Suprapubic skin (tissue), 4 donors: ENCODE measurements around the gene TRA2B. TPM values are rescaled to one million over a fixed set of nuclear protein-coding genes. Genes with fewer than 3 reads are reported as not detected.

Source experiments
- DNase-seq, 2 donors: peaks; one replicate each; pipeline ENCODE4 v3.0.0-alpha.2; 2019; ENCODE audit warnings: low spot score in 2 of 2
- H3K27ac ChIP-seq: fragments of 200-600 bp; sonication (generic); one replicate; pipeline ENCODE4 v1.5.1; 2019
- H3K27me3 ChIP-seq: fragments of 200-600 bp; sonication (generic); one replicate; pipeline ENCODE4 v1.5.1; 2019
- H3K36me3 ChIP-seq: fragments of 200-600 bp; sonication (generic); one replicate; pipeline ENCODE4 v1.5.1; 2019
- H3K4me1 ChIP-seq: fragments of 200-600 bp; sonication (generic); one replicate; pipeline ENCODE4 v1.5.1; 2019
- H3K4me3 ChIP-seq: fragments of 200-600 bp; sonication (generic); one replicate; pipeline ENCODE4 v1.5.1; 2019; ENCODE audit warnings: mild to moderate bottlenecking
- H3K9me3 ChIP-seq: fragments of 200-600 bp; sonication (generic); one replicate; pipeline ENCODE4 v1.5.1; 2019
- CTCF ChIP-seq, 2 donors: fragments of 200-600 bp in 1 of 2; fragments of 450-650 bp in 1 of 2; sonication (generic) in 1 of 2; IDR thresholded peaks; one replicate each; pipeline ENCODE4 v1.5.1; 2016 to 2019; ENCODE audit warnings: antibody characterized with exemption in 2 of 2, mild to moderate bottlenecking in 1 of 2, moderate library complexity in 1 of 2
- EP300 ChIP-seq: sonication (generic); formaldehyde crosslinking; IDR thresholded peaks from one replicate; pipeline ENCODE4 v1.6.1; 2017; ENCODE audit warnings: antibody characterized with exemption
- POLR2A ChIP-seq, 2 donors: fragments of 450-650 bp; IDR thresholded peaks; one replicate each; pipeline ENCODE4 v1.6.1; 2017; ENCODE audit warnings: antibody characterized with exemption in 2 of 2, mild to moderate bottlenecking in 2 of 2, moderate library complexity in 2 of 2
- POLR2AphosphoS5 ChIP-seq, 3 donors: sonication (generic); formaldehyde crosslinking; IDR thresholded peaks; one replicate each; pipeline ENCODE4 v1.6.1; 2017; ENCODE audit warnings: antibody characterized with exemption in 3 of 3
- WGBS: methylation state at CpG from one replicate; pipeline ENCODE4 v1.1.5; 2018; 5-methylcytosine and 5-hydroxymethylcytosine counted together
- total RNA-seq, 4 donors: library from RNA; depleted of rRNA; stranded (reverse); fragments of >200 nt; gene quantifications; one replicate each; pipeline ENCODE4 v1.1.0, GENCODE V29; 2016

The TRA2B gene
- total RNA-seq, result 100 to 1,000 TPM; 149 to 410 (median 231) TPM

- Histone ChIP-seq H3K27me3 (no peaks in the 10 kb centered on the region), H3K27ac (peak within 1 kb of the TSS; percentile 100), H3K36me3 (no peaks in the 10 kb centered on the region), H3K4me3 (peak within 1 kb of the TSS; percentile 98), H3K9me3 (no peaks in the 10 kb centered on the region), H3K4me1 (peaks cover 36% of the 10 kb centered on the region)
- 3% methylated on average over 31 of the region's 55 CpGs for WGBS
- no peak for TF ChIP-seq EP300
- TF ChIP-seq POLR2AphosphoS5 (IDR thresholded peaks at IDR 0.05), result peak; percentile 99
- peak; percentile 98 to 100 for TF ChIP-seq POLR2A (IDR thresholded peaks at IDR 0.05)
- peak in 1 of 2 donors; percentile 30 for TF ChIP-seq CTCF (IDR thresholded peaks at IDR 0.05)
- DNase-seq, result peak; percentile 99 to 100
Measured at GRCh38 chr3:185937689-185938374, at the start of gene TRA2B. TSS of gene TRA2B (minus strand) at chr3:185938014. CDS start at chr3:185937860, 154 bp downstream.

GRCh38 chr3:185986198-185986777, 48.5 kb upstream of the TRA2B start:
- WGBS, result 89% methylated on average over 23 of the region's 23 CpGs
- H3K4me3 ChIP-seq, result no peak overlapping the region
- no peaks in the 10 kb centered on the region for H3K27me3 ChIP-seq
- H3K36me3 ChIP-seq, result no peaks in the 10 kb centered on the region
- DNase-seq, result no peak
- H3K4me1 ChIP-seq, result peaks cover 6% of the 10 kb centered on the region
- H3K27ac ChIP-seq, result no peak overlapping the region
- TF ChIP-seq POLR2A (IDR thresholded peaks at IDR 0.05), result no peak
- no peak for TF ChIP-seq CTCF (IDR thresholded peaks at IDR 0.05)
- no peaks in the 10 kb centered on the region for H3K9me3 ChIP-seq

- no peak for DNase-seq
- H3K36me3 ChIP-seq, result peaks cover 3% of the 10 kb centered on the region
- no peak overlapping the region for H3K27ac ChIP-seq
- 51% methylated on average over 3 of the region's 3 CpGs for WGBS
- no peak for TF ChIP-seq POLR2A (IDR thresholded peaks at IDR 0.05)
- TF ChIP-seq CTCF (IDR thresholded peaks at IDR 0.05), result no peak
- H3K4me1 ChIP-seq, result peaks cover 6% of the 10 kb centered on the region
- no peaks in the 10 kb centered on the region for H3K27me3 ChIP-seq
- no peaks in the 10 kb centered on the region for H3K9me3 ChIP-seq
- H3K4me3 ChIP-seq, result no peak overlapping the region
Measured at GRCh38 chr3:185984203-185984602, 46.4 kb upstream of the TRA2B start.

- H3K27me3 ChIP-seq, result no peaks in the 10 kb centered on the region
- peak; percentile 74 to 87 for DNase-seq
- peaks cover 3% of the 10 kb centered on the region for H3K36me3 ChIP-seq
- H3K27ac ChIP-seq, result no peak overlapping the region
- peaks cover 6% of the 10 kb centered on the region for H3K4me1 ChIP-seq
- H3K9me3 ChIP-seq, result no peaks in the 10 kb centered on the region
- WGBS, result 22% methylated on average over 16 of the region's 23 CpGs
- TF ChIP-seq POLR2AphosphoS5 (IDR thresholded peaks at IDR 0.05) (no peak), CTCF (IDR thresholded peaks at IDR 0.05) (peak; percentile 79 to 92)
- H3K4me3 ChIP-seq, result no peak overlapping the region
Measured at GRCh38 chr3:185983495-185984141, 45.8 kb upstream of the TRA2B start.

- Histone ChIP-seq H3K9me3 (no peaks in the 10 kb centered on the region), H3K27ac (no peak overlapping the region), H3K4me1 (peaks cover 6% of the 10 kb centered on the region), H3K36me3 (peaks cover 3% of the 10 kb centered on the region), H3K27me3 (no peaks in the 10 kb centered on the region), H3K4me3 (no peak overlapping the region)
- DNase-seq, result no peak
- TF ChIP-seq POLR2AphosphoS5 (IDR thresholded peaks at IDR 0.05) (no peak), EP300 (no peak), CTCF (IDR thresholded peaks at IDR 0.05) (no peak), POLR2A (IDR thresholded peaks at IDR 0.05) (no peak)
- WGBS, result 76% methylated on average over 3 of the region's 3 CpGs
Measured at GRCh38 chr3:185982632-185983031, 44.8 kb upstream of the TRA2B start.
